IMR-90 (cell line): ENCODE data around the gene NDUFA13. TPM values are rescaled to one million over a fixed set of nuclear protein-coding genes. Genes with fewer than 3 reads are reported as not detected.

Experiments
- ATAC-seq: fragments of 200-7000 bp; cut with Tn5 transposase; 2 replicates; pipeline ENCODE4 v1.9.1; 2020; ENCODE audit warnings: low read depth, mild to moderate bottlenecking, moderate library complexity
- BruUV-seq: library from RNA; stranded (reverse); fragments of 400-500 nt; replicated peaks from 2 replicates; lab custom pipeline; 2021; lab: Mats Ljungman, UMichigan
- CTCF ChIA-PET: fragments of 300-600 bp; formaldehyde crosslinking; extraction: SDS; loops from one replicate; lab custom pipeline; 2021; ENCODE audit warnings: antibody characterized with exemption; lab: Yijun Ruan, JAX
- POLR2A ChIA-PET: fragments of 300-600 bp; sonication (Branson Sonifier 250); formaldehyde crosslinking; loops from one replicate; lab custom pipeline; 2022; ENCODE audit warnings: antibody characterized with exemption; ENCODE audit not compliant: unreplicated experiment; lab: Charles Lee
- DNase-seq: peaks from one replicate; pipeline ENCODE4 v3.0.0; 2013
- H2AFZ ChIP-seq: replicated peaks from 2 replicates; pipeline ENCODE3; 2013; ENCODE audit warnings: low read length, mild to moderate bottlenecking; ENCODE audit not compliant: poor library complexity
- H2AK5ac ChIP-seq: 2 replicates; pipeline ENCODE4 v1.6.1; 2013; ENCODE audit warnings: low read depth, low read length, inconsistent platforms
- H2AK9ac ChIP-seq: replicated peaks from 2 replicates; pipeline ENCODE3; 2013; ENCODE audit warnings: mild to moderate bottlenecking, low read depth, low read length, moderate library complexity; ENCODE audit not compliant: poor library complexity
- H2BK120ac ChIP-seq: 2 replicates; pipeline ENCODE4 v1.6.1; 2013; ENCODE audit warnings: low read depth, low read length, inconsistent platforms
- H2BK15ac ChIP-seq: 3 replicates; pipeline ENCODE4 v1.6.1; 2013; ENCODE audit warnings: low read depth, low read length, inconsistent platforms
- H2BK20ac ChIP-seq: 2 replicates; pipeline ENCODE4 v1.6.1; 2013; ENCODE audit warnings: low read depth, mild to moderate bottlenecking, inconsistent platforms, low read length, moderate library complexity
- H2BK5ac ChIP-seq: 2 replicates; pipeline ENCODE4 v1.6.1; 2013; ENCODE audit warnings: mild to moderate bottlenecking, low read depth, low read length, inconsistent platforms; ENCODE audit not compliant: poor library complexity, severe bottlenecking
- H3K14ac ChIP-seq: replicated peaks from 2 replicates; pipeline ENCODE4 v1.6.1; 2013; ENCODE audit warnings: low read depth, low read length, inconsistent platforms
- H3K18ac ChIP-seq: 2 replicates; pipeline ENCODE4 v1.6.1; 2013; ENCODE audit warnings: low read depth, low read length, control low read depth
- H3K23ac ChIP-seq: 2 replicates; pipeline ENCODE4 v1.6.1; 2013; ENCODE audit warnings: low read depth, low read length, inconsistent platforms
- H3K27ac ChIP-seq: 2 replicates; pipeline ENCODE4 v1.5.1; 2013; ENCODE audit warnings: mild to moderate bottlenecking, control low read depth, low read length; ENCODE audit not compliant: insufficient read depth
- H3K27me3 ChIP-seq: 2 replicates; pipeline ENCODE4 v1.6.1; 2013; ENCODE audit warnings: low read length; ENCODE audit not compliant: control insufficient read depth, insufficient read depth
- H3K36me3 ChIP-seq: 2 replicates; pipeline ENCODE4 v1.6.1; 2013; ENCODE audit warnings: low read length, mixed read lengths; ENCODE audit not compliant: control insufficient read depth, insufficient read depth
- H3K4ac ChIP-seq: 2 replicates; pipeline ENCODE4 v1.6.1; 2013; ENCODE audit warnings: low read depth, low read length, inconsistent platforms
- H3K4me1 ChIP-seq: 2 replicates; pipeline ENCODE4 v1.6.1; 2013; ENCODE audit warnings: low read length, mixed read lengths; ENCODE audit not compliant: control insufficient read depth, insufficient read depth
- H3K4me2 ChIP-seq: 2 replicates; pipeline ENCODE4 v1.6.1; 2013; ENCODE audit warnings: low read depth, mild to moderate bottlenecking, control low read depth, low read length, moderate library complexity
- H3K4me3 ChIP-seq: 2 replicates; pipeline ENCODE4 v1.5.1; 2013; ENCODE audit warnings: low read depth, mild to moderate bottlenecking, control low read depth, low read length, moderate library complexity; ENCODE audit not compliant: insufficient read depth
- H3K56ac ChIP-seq: 2 replicates; pipeline ENCODE4 v1.6.1; 2013; ENCODE audit warnings: low read length, inconsistent platforms; ENCODE audit not compliant: insufficient read depth; ENCODE audit errors: extremely low read depth
- H3K79me1 ChIP-seq, 2 experiments: 2 replicates each; pipeline ENCODE4 v1.6.1; 2013; ENCODE audit warnings: low read length in 2 of 2, inconsistent platforms in 1 of 2, low read depth in 1 of 2
- H3K9ac ChIP-seq: 2 replicates; pipeline ENCODE4 v1.6.1; 2013; ENCODE audit warnings: low read depth, low read length, control low read depth
- H3K9me1 ChIP-seq: 2 replicates; pipeline ENCODE4 v1.6.1; 2013; ENCODE audit warnings: low read length, inconsistent platforms; ENCODE audit not compliant: insufficient read depth
- H3K9me3 ChIP-seq: 2 replicates; pipeline ENCODE4 v1.6.1; 2013; ENCODE audit warnings: low read length; ENCODE audit not compliant: control insufficient read depth, insufficient read depth
- H4K20me1 ChIP-seq: 2 replicates; pipeline ENCODE4 v1.6.1; 2013; ENCODE audit warnings: low read length, inconsistent platforms; ENCODE audit not compliant: insufficient read depth
- H4K5ac ChIP-seq: 2 replicates; pipeline ENCODE4 v1.6.1; 2013; ENCODE audit warnings: mild to moderate bottlenecking, low read depth, low read length, control low read depth
- H4K8ac ChIP-seq, 2 experiments: 2 replicates each; pipeline ENCODE4 v1.6.1; 2013; ENCODE audit warnings: low read depth in 2 of 2, low read length in 2 of 2, control low read depth in 1 of 2, inconsistent platforms in 1 of 2
- H4K91ac ChIP-seq: 2 replicates; pipeline ENCODE4 v1.6.1; 2013; ENCODE audit warnings: low read depth, low read length, inconsistent platforms; ENCODE audit not compliant: insufficient read depth
- BHLHE40 ChIP-seq: fragments of 150-350 bp; IDR thresholded peaks from 2 replicates; pipeline ENCODE4 v1.6.1; 2016; ENCODE audit warnings: mild to moderate bottlenecking, low read depth, low read length
- CEBPB ChIP-seq: IDR thresholded peaks from 2 replicates; pipeline ENCODE4 v1.6.1; 2012; ENCODE audit warnings: low read depth, low read length, improper control_type of control experiment
- CHD1 ChIP-seq: IDR thresholded peaks from 2 replicates; pipeline ENCODE4 v1.6.1; 2012; ENCODE audit warnings: low read depth, low read length, improper control_type of control experiment
- CTCF ChIP-seq: conservative IDR thresholded peaks from 2 replicates; pipeline ENCODE4 v1.5.1; 2012; ENCODE audit warnings: mild to moderate bottlenecking, low read depth, low read length, improper control_type of control experiment
- ELK1 ChIP-seq: fragments of 150-350 bp; IDR thresholded peaks from 2 replicates; pipeline ENCODE4 v1.6.1; 2016; ENCODE audit warnings: low read depth, mild to moderate bottlenecking, low read length, moderate library complexity, borderline replicate concordance
- FOS ChIP-seq: fragments of 150-350 bp; IDR thresholded peaks from 2 replicates; pipeline ENCODE4 v1.6.1; 2016; ENCODE audit warnings: low read depth, low read length
- MAFK ChIP-seq: IDR thresholded peaks from 2 replicates; pipeline ENCODE4 v1.6.1; 2012; ENCODE audit warnings: low read depth, low read length, improper control_type of control experiment
- MAZ ChIP-seq: IDR thresholded peaks from 2 replicates; pipeline ENCODE4 v1.6.1; 2012; ENCODE audit warnings: low read depth, mild to moderate bottlenecking, low read length, improper control_type of control experiment, moderate library complexity, borderline replicate concordance
- MXI1 ChIP-seq: IDR thresholded peaks from 2 replicates; pipeline ENCODE4 v1.6.1; 2012; ENCODE audit warnings: low read depth, mild to moderate bottlenecking, low read length, moderate library complexity, borderline replicate concordance
- NFE2L2 ChIP-seq: fragments of 150-350 bp; IDR thresholded peaks from 2 replicates; pipeline ENCODE4 v1.6.1; 2016; ENCODE audit warnings: low read depth, mild to moderate bottlenecking, low read length
- POLR2A ChIP-seq: IDR thresholded peaks from 2 replicates; pipeline ENCODE4 v1.6.1; 2012; ENCODE audit warnings: mild to moderate bottlenecking, low read depth, low read length
- RAD21 ChIP-seq: IDR thresholded peaks from 2 replicates; pipeline ENCODE4 v1.6.1; 2012; ENCODE audit warnings: low read length, improper control_type of control experiment
- RCOR1 ChIP-seq: IDR thresholded peaks from 2 replicates; pipeline ENCODE4 v1.6.1; 2012; ENCODE audit warnings: mild to moderate bottlenecking, low read length, improper control_type of control experiment; ENCODE audit not compliant: insufficient replicate concordance
- RFX5 ChIP-seq: IDR thresholded peaks from 2 replicates; pipeline ENCODE4 v1.8.0; 2012; ENCODE audit warnings: low read depth, mild to moderate bottlenecking, low read length, moderate library complexity
- SMC3 ChIP-seq: fragments of 150-350 bp; IDR thresholded peaks from 2 replicates; pipeline ENCODE4 v1.6.1; 2016; ENCODE audit warnings: low read depth, mild to moderate bottlenecking, antibody characterized with exemption, low read length, moderate library complexity
- USF2 ChIP-seq: fragments of 150-350 bp; IDR thresholded peaks from 2 replicates; pipeline ENCODE4 v1.6.1; 2017; ENCODE audit warnings: mild to moderate bottlenecking, antibody characterized with exemption, low read length, low read depth
- WGBS, 2 experiments: methylation state at CpG; one replicate each; pipeline versions ENCODE4 v1.1.5 to v1.1.7; 2013; ENCODE audit warnings: missing lambda C conversion rate in 2 of 2; ENCODE audit not compliant: insufficient read length in 1 of 2; ENCODE audit errors: extremely low coverage in 2 of 2; 5-methylcytosine and 5-hydroxymethylcytosine counted together
- dilution Hi-C: fragments of 300-500 bp; cut with HindIII; formaldehyde crosslinking; loops from one replicate; pipeline ENCODE4 v1.14.3; 2018; ENCODE audit warnings: low sequenced_read_pairs; ENCODE audit not compliant: unreplicated experiment
- in situ Hi-C: fragments of 300-500 bp; cut with MboI; formaldehyde crosslinking; loops from 3 replicates; pipeline ENCODE4 v1.14.3; 2019; ENCODE audit warnings: low sequenced_read_pairs, inconsistent platforms, mixed read lengths
- intact Hi-C: fragments of 100-400 bp; cut with micrococcal nuclease; formaldehyde crosslinking; loops from 2 replicates; pipeline ENCODE4 v1.10.0; 2022
- polyA plus RNA-seq, 3 experiments: library from polyadenylated mRNA; depleted of rRNA; stranded (reverse); fragments of >200 nt; gene quantifications; 2 replicates each; pipeline ENCODE4 v1.2.3, GENCODE V29; 2012; ENCODE audit warnings: low replicate concordance in 1 of 3
- total RNA-seq: library from RNA; depleted of rRNA; stranded (reverse); fragments of >200 nt; gene quantifications from 2 replicates; pipeline ENCODE4 v1.2.3, GENCODE V29; 2012

NDUFA13 gene
- total and polyA plus RNA-seq, 2 of the 4 experiments (the other 2 are of a cell fraction), result 30.6 to 667 TPM

GRCh38 chr19:19471682-19472081 lies 44.3 kb upstream of the NDUFA13 start:
- H4K20me1 ChIP-seq, result peaks cover 41% of the 10 kb centered on the region
- TF ChIP-seq USF2 (no peak), FOS (no peak), RCOR1 (no peak), CHD1 (no peak), RFX5 (no peak), CEBPB (no peak), BHLHE40 (no peak), ELK1 (no peak), CTCF (no peak), MAFK (no peak), MXI1 (no peak), MAZ (no peak), NFE2L2 (no peak), SMC3 (no peak), POLR2A (no peak), RAD21 (no peak)
- no peak overlapping the region for H3K56ac ChIP-seq
- H3K27ac ChIP-seq, result no peak overlapping the region
- ATAC-seq (no peak), DNase-seq (no peak)
- H2AK9ac ChIP-seq, result no peak overlapping the region
- ChIA-PET CTCF (no interaction called here), POLR2A (no interaction called here)
- no TSS peak for BruUV-seq
- no peak overlapping the region for H3K4me3 ChIP-seq
- H3K79me1 ChIP-seq, result peaks cover 28 to 68% of the 10 kb centered on the region in 2 experiments
- H2BK5ac ChIP-seq, result no peak overlapping the region
- dilution Hi-C loops, result no loop called here
- H3K27me3 ChIP-seq, result no peaks in the 10 kb centered on the region
- in situ Hi-C loops, result no loop called here
- intact Hi-C loops, result no loop called here
- H3K9me1 ChIP-seq, result peaks cover 20% of the 10 kb centered on the region
- H3K4me1 ChIP-seq, result peaks cover 5% of the 10 kb centered on the region; the same call in 1 of the 2 replicates
- no peak overlapping the region for H2AFZ ChIP-seq
- H3K23ac ChIP-seq, result no peak overlapping the region
- no peak overlapping the region for H3K9ac ChIP-seq
- H4K5ac ChIP-seq, result no peak overlapping the region
- H3K4me2 ChIP-seq, result no peak overlapping the region
- no peak overlapping the region for H3K14ac ChIP-seq
- no peak overlapping the region for H3K4ac ChIP-seq
- no peak overlapping the region for H3K18ac ChIP-seq
- H2BK20ac ChIP-seq, result no peak overlapping the region
- WGBS, 2 experiments, result 96% methylated on average over 3 of the region's 6 CpGs; no CpG with 5 or more reads in 1 of the 2 experiments
- H4K91ac ChIP-seq, result no peak overlapping the region
- H2BK15ac ChIP-seq, result no peak overlapping the region
- no peak overlapping the region for H2BK120ac ChIP-seq
- no peak overlapping the region for H4K8ac ChIP-seq
- no peak overlapping the region for H2AK5ac ChIP-seq
- peaks cover 15% of the 10 kb centered on the region for H3K36me3 ChIP-seq
- H3K9me3 ChIP-seq, result peaks cover 10% of the 10 kb centered on the region
